H1 (cell line): Measurements from ENCODE around the gene NDP. TPM values are rescaled to one million over a fixed set of nuclear protein-coding genes. Genes with fewer than 3 reads are reported as not detected.

Experiments used
- CTCF ChIA-PET: fragments of 300-600 bp; sonication (Branson Sonifier 250); formaldehyde crosslinking; loops from one replicate; lab custom pipeline; 2021; ENCODE audit not compliant: partially characterized antibody; lab: Charles Lee
- POLR2A ChIA-PET: fragments of 300-600 bp; sonication (Branson Sonifier 250); formaldehyde crosslinking; loops from one replicate; lab custom pipeline; 2021; ENCODE audit warnings: inconsistent platforms; ENCODE audit not compliant: partially characterized antibody; lab: Charles Lee
- DNase-seq, 2 experiments: peaks; one replicate each; pipeline versions ENCODE4 v3.0.0 to v3.0.0-alpha.2; 2010 to 2022; ENCODE audit warnings: low spot score in 2 of 2, low read depth in 1 of 2, mixed read lengths in 1 of 2
- FAIRE-seq: peaks from 2 replicates; lab custom pipeline; 2011; peaks lifted over from hg19 to GRCh38; lab: Jason Lieb, UNC
- H2AFZ ChIP-seq: 2 replicates; pipeline ENCODE4 v1.8.1; 2012; ENCODE audit warnings: low read length, inconsistent platforms
- H2AK5ac ChIP-seq: 2 replicates; pipeline ENCODE4 v1.6.1; 2013; ENCODE audit warnings: low read depth, low read length
- H2BK120ac ChIP-seq: replicated peaks from 2 replicates; pipeline ENCODE3; 2013; ENCODE audit warnings: low read depth, low read length, inconsistent platforms
- H2BK12ac ChIP-seq: 2 replicates; pipeline ENCODE4 v1.6.1; 2013; ENCODE audit warnings: low read depth, low read length
- H2BK15ac ChIP-seq: 2 replicates; pipeline ENCODE4 v1.6.1; 2013; ENCODE audit warnings: low read length
- H2BK20ac ChIP-seq: 2 replicates; pipeline ENCODE4 v1.6.1; 2013; ENCODE audit warnings: low read length
- H2BK5ac ChIP-seq: 2 replicates; pipeline ENCODE4 v1.6.1; 2013; ENCODE audit warnings: low read depth, low read length
- H3K14ac ChIP-seq: 2 replicates; pipeline ENCODE4 v1.6.1; 2013; ENCODE audit warnings: inconsistent platforms; ENCODE audit not compliant: insufficient read length
- H3K18ac ChIP-seq: 2 replicates; pipeline ENCODE4 v1.6.1; 2013; ENCODE audit warnings: low read length; ENCODE audit errors: extremely low read depth
- H3K23ac ChIP-seq: 2 replicates; pipeline ENCODE4 v1.6.1; 2013; ENCODE audit warnings: inconsistent platforms; ENCODE audit not compliant: insufficient read length
- H3K23me2 ChIP-seq: 2 replicates; pipeline ENCODE4 v1.6.1; 2013; ENCODE audit warnings: low read depth, low read length
- H3K27ac ChIP-seq: 2 replicates; pipeline ENCODE4 v1.6.1; 2011; ENCODE audit warnings: low read depth, low read length, inconsistent platforms
- H3K27me3 ChIP-seq, 4 experiments: replicated peaks in 1 of 4; 1 replicate in 1 of 4; 2 replicates in 3 of 4; pipeline versions ENCODE4 v1.6.1 to v1.8.1; 2011 to 2013; ENCODE audit warnings: low read length in 3 of 4, mild to moderate bottlenecking in 3 of 4, inconsistent platforms in 2 of 4, mixed read lengths in 2 of 4, moderate library complexity in 1 of 4; ENCODE audit not compliant: control insufficient read depth in 3 of 4, insufficient read depth in 3 of 4; ENCODE audit errors: extremely low read depth in 1 of 4
- H3K36me3 ChIP-seq, 4 experiments: 2 replicates each; pipeline versions ENCODE4 v1.6.1 to v1.8.1; 2011 to 2013; ENCODE audit warnings: mild to moderate bottlenecking in 4 of 4, low read length in 3 of 4, moderate library complexity in 2 of 4, control low read depth in 1 of 4, inconsistent platforms in 1 of 4; ENCODE audit not compliant: insufficient read depth in 4 of 4, control insufficient read depth in 2 of 4
- H3K4ac ChIP-seq: replicated peaks from 2 replicates; pipeline ENCODE3; 2013; ENCODE audit warnings: low read length, low read depth, mixed read lengths, inconsistent platforms; ENCODE audit not compliant: insufficient read length
- H3K4me1 ChIP-seq, 4 experiments: replicated peaks in 1 of 4; 1 replicate in 1 of 4; 2 replicates in 3 of 4; pipeline versions ENCODE4 v1.6.1 to v1.8.1; 2011 to 2013; ENCODE audit warnings: low read length in 3 of 4, inconsistent platforms in 2 of 4, mixed read lengths in 1 of 4; ENCODE audit not compliant: insufficient read depth in 4 of 4, control insufficient read depth in 3 of 4
- H3K4me2 ChIP-seq, 2 experiments: 2 replicates each; pipeline versions ENCODE4 v1.6.1 to v1.8.1; 2011 to 2013; ENCODE audit warnings: low read depth in 2 of 2, low read length in 2 of 2, control low read depth in 1 of 2, inconsistent platforms in 1 of 2, mild to moderate bottlenecking in 1 of 2; ENCODE audit not compliant: insufficient read depth in 1 of 2
- H3K4me3 ChIP-seq, 4 experiments: fragments of 200-600, 300-600 bp in 1 of 4; sonication (generic), shearing (Covaris generic), sonication (Bioruptor Twin) in 1 of 4; 2 replicates each; pipeline versions ENCODE4 v1.5.1 to v1.8.1; 2011 to 2016; ENCODE audit warnings: low read length in 4 of 4, low read depth in 3 of 4, control low read depth in 2 of 4, inconsistent platforms in 2 of 4, mild to moderate bottlenecking in 2 of 4, mixed read lengths in 1 of 4, moderate library complexity in 1 of 4; ENCODE audit not compliant: insufficient read depth in 2 of 4; ENCODE audit errors: extremely low read depth in 1 of 4
- H3K56ac ChIP-seq: replicated peaks from 2 replicates; pipeline ENCODE3; 2013; ENCODE audit warnings: low read depth, mild to moderate bottlenecking, mixed read lengths, low read length, inconsistent platforms; ENCODE audit not compliant: insufficient read length
- H3K79me1 ChIP-seq: 2 replicates; pipeline ENCODE4 v1.6.1; 2013; ENCODE audit warnings: low read depth, low read length, control low read depth
- H3K79me2 ChIP-seq, 2 experiments: 2 replicates each; pipeline versions ENCODE4 v1.6.1 to v1.8.1; 2012 to 2013; ENCODE audit warnings: low read length in 2 of 2, mild to moderate bottlenecking in 2 of 2, inconsistent platforms in 1 of 2; ENCODE audit not compliant: insufficient read depth in 2 of 2, control insufficient read depth in 1 of 2
- H3K9ac ChIP-seq, 4 experiments: replicated peaks in 1 of 4; 1 replicate in 1 of 4; 2 replicates in 3 of 4; pipeline versions ENCODE4 v1.6.1 to v1.8.1; 2011 to 2013; ENCODE audit warnings: low read depth in 3 of 4, low read length in 3 of 4, control low read depth in 2 of 4, mild to moderate bottlenecking in 2 of 4, moderate library complexity in 2 of 4, inconsistent platforms in 1 of 4; ENCODE audit errors: extremely low read depth in 1 of 4
- H3K9me3 ChIP-seq, 2 experiments: 2 replicates each; pipeline versions ENCODE4 v1.6.1 to v1.8.1; 2012 to 2013; ENCODE audit warnings: mild to moderate bottlenecking in 2 of 2, moderate library complexity in 2 of 2, control low read depth in 1 of 2, inconsistent platforms in 1 of 2, low read depth in 1 of 2, low read length in 1 of 2, mixed read lengths in 1 of 2; ENCODE audit not compliant: insufficient read depth in 2 of 2
- H4K20me1 ChIP-seq, 2 experiments: replicated peaks in 1 of 2; 2 replicates each; pipeline versions ENCODE3 to v1.8.1; 2011 to 2013; ENCODE audit warnings: inconsistent platforms in 2 of 2, low read length in 2 of 2, mild to moderate bottlenecking in 1 of 2; ENCODE audit not compliant: insufficient read depth in 2 of 2, control insufficient read depth in 1 of 2
- H4K5ac ChIP-seq: 2 replicates; pipeline ENCODE4 v1.6.1; 2013; ENCODE audit warnings: low read length, low read depth, mixed read lengths, inconsistent platforms; ENCODE audit not compliant: insufficient read length
- H4K8ac ChIP-seq: 2 replicates; pipeline ENCODE4 v1.8.0; 2013; ENCODE audit warnings: mild to moderate bottlenecking, moderate library complexity, low read length, inconsistent platforms; ENCODE audit not compliant: insufficient read depth; ENCODE audit errors: extremely low read depth
- H4K91ac ChIP-seq: replicated peaks from 2 replicates; pipeline ENCODE3; 2013; ENCODE audit warnings: low read length, mixed read lengths, inconsistent platforms; ENCODE audit not compliant: insufficient read length
- BACH1 ChIP-seq: IDR thresholded peaks from 2 replicates; pipeline ENCODE4 v1.6.1; 2012; ENCODE audit warnings: low read length, improper control_type of control experiment
- CBX5 ChIP-seq: fragments of 300-800, 300-1000 bp; sonication (generic); IDR thresholded peaks from 2 replicates; pipeline ENCODE4 v1.7.1; 2016; ENCODE audit warnings: antibody characterized with exemption, low read length, low read depth
- CHD1 ChIP-seq: IDR thresholded peaks from 2 replicates; pipeline ENCODE4 v1.6.1; 2012; ENCODE audit warnings: low read depth, low read length, improper control_type of control experiment
- FOSL1 ChIP-seq: IDR thresholded peaks from 2 replicates; pipeline ENCODE4 v1.6.1; 2011; ENCODE audit warnings: mild to moderate bottlenecking, low read depth, low read length, moderate library complexity; ENCODE audit not compliant: insufficient read depth
- HDAC6 ChIP-seq: IDR thresholded peaks from one replicate; pipeline ENCODE4 v1.7.1; 2012; ENCODE audit warnings: low read depth, mild to moderate bottlenecking, inconsistent platforms, low read length, moderate library complexity
- NRF1 ChIP-seq: IDR thresholded peaks from 2 replicates; pipeline ENCODE4 v1.6.1; 2011; ENCODE audit warnings: mild to moderate bottlenecking, low read depth, low read length, improper control_type of control experiment
- SIX5 ChIP-seq: IDR thresholded peaks from 2 replicates; pipeline ENCODE4 v1.6.1; 2011; ENCODE audit warnings: mild to moderate bottlenecking, low read depth, low read length
- SP2 ChIP-seq: IDR thresholded peaks from 2 replicates; pipeline ENCODE4 v1.6.1; 2012; ENCODE audit warnings: mild to moderate bottlenecking, low read length, inconsistent platforms
- TCF12 ChIP-seq: IDR thresholded peaks from 2 replicates; pipeline ENCODE4 v1.6.1; 2011; ENCODE audit warnings: low read depth, mild to moderate bottlenecking, low read length
- WGBS, 2 experiments: shearing (Covaris generic) in 1 of 2; methylation state at CpG; one replicate each; pipeline versions ENCODE4 v1.1.6 to v1.1.7; 2013 to 2015; ENCODE audit warnings: low lambda C conversion rate in 2 of 2, mixed read lengths in 2 of 2, inconsistent platforms in 1 of 2, low coverage in 1 of 2, missing lambda C conversion rate in 1 of 2; ENCODE audit not compliant: insufficient replicate concordance in 2 of 2, insufficient coverage in 1 of 2, insufficient read length in 1 of 2; ENCODE audit errors: extremely low coverage in 1 of 2, missing lambda C conversion rate in 1 of 2; 5-methylcytosine and 5-hydroxymethylcytosine counted together
- polyA plus RNA-seq, 7 experiments: library from polyadenylated mRNA; depleted of rRNA in 3 of 7; stranded (reverse) in 5 of 7; unstranded in 2 of 7; fragments of >200 nt in 5 of 7; fragments of 200-250 nt in 2 of 7; gene quantifications; 1 replicate in 5 of 7; 2 replicates in 1 of 7; 4 replicates in 1 of 7; pipeline versions ENCODE4 v1.2.1 to v1.2.3, GENCODE V29; 2011 to 2013; ENCODE audit warnings: missing spikeins in 2 of 7, mixed read lengths in 2 of 7
- total RNA-seq: library from RNA; stranded (reverse); fragmentation: NEBNext Ultra II Directional; extraction: Animal tissue kit (Norgen Biotek cat#: 25700); gene quantifications from 2 replicates; pipeline ENCODE4 v1.2.1, GENCODE V29; 2021
- TF ChIP-seq, protein P1 (sequence below): IDR thresholded peaks from 2 replicates; pipeline ENCODE4 v1.6.1; 2012; ENCODE audit warnings: inconsistent platforms
- TF ChIP-seq, protein P2 (sequence below): IDR thresholded peaks from 2 replicates; pipeline ENCODE4 v1.6.1; 2012; ENCODE audit warnings: inconsistent platforms

Gene NDP
- total and polyA plus RNA-seq, 2 of the 8 experiments (the other 6 are each of a cell fraction or from before 2014, with no cell fraction given) = 0.26 to 0.82 TPM

DNA sequence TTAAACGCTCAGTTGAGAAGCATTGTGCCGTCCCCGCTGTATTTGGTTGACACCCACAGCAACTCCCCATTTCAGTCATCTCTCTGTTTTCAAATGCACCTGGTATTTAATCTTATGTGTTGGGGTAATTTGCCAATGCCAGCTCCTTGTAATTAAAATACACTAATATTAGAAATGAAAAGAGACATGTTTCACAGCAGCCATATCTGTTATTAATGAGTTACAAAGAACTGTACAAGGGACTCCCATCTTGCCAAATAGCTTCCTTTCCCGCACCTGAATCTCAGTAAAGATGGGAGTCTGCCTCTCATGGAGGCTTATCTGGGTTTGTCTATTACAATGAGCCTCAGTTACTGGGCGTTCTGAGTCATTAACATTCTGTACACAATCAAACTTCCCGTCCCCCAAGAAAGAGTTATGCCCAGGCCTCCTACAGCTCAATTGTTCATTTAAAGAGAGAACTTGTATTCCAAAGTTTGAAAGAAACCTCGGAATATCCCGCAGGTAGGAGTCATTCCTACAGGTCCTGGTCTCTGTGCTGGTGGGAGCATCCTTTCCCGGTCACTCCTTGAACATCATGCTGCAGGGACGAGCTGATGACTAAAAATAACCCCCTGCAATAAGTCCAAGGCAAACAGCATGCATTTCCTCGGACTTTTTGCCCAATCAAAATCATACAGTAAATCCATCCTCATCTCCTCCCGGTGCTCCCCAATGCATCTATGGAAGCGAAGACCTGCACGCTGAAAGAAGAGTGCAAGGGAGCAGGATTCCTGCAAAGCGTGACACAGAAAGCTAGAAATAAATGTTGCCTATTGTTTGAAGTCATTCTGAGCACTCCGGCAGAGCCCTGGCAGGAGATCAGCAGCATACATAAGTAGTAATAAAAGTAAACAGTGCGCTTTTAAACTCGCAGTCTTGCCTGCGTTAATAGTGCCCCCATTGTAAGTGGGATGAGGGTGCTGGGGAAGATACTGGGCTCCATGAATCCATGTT lies 926 bp downstream of the NDP start:
- Histone ChIP-seq H3K4me3 (peak overlapping the region; percentile 10 to 56 (median 34); a peak in 5 of 8 replicates), H4K5ac (no peak overlapping the region), H3K4ac (no peak overlapping the region), H3K4me1 (peaks cover 0 to 9% (median 1%) of the 10 kb centered on the region in 4 experiments; a peak in 3 of 7 replicates), H2BK120ac (no peak overlapping the region), H3K23ac (no peak overlapping the region), H3K4me2 (peak overlapping the region; percentile 65 to 93), H3K36me3 (no peaks in the 10 kb centered on the region), H3K56ac (no peak overlapping the region), H4K91ac (no peak overlapping the region), H3K14ac (no peak overlapping the region), H3K79me2 (no peaks in the 10 kb centered on the region), H3K9ac (no peak overlapping the region), H3K23me2 (no peaks in the 10 kb centered on the region), H3K18ac (no peak overlapping the region), H2BK12ac (no peak overlapping the region), H2BK15ac (no peak overlapping the region), H3K27me3 (peaks cover 0 to 12% (median 1%) of the 10 kb centered on the region in 4 experiments; a peak in 2 of 7 replicates), H2AK5ac (no peak overlapping the region), H2BK20ac (no peak overlapping the region), H2BK5ac (no peak overlapping the region), H4K8ac (no peak overlapping the region), H3K79me1 (no peaks in the 10 kb centered on the region), H4K20me1 (no peaks in the 10 kb centered on the region), H3K27ac (no peak overlapping the region), H3K9me3 (no peaks in the 10 kb centered on the region), H2AFZ (no peak overlapping the region)
- CTCF ChIA-PET = interaction anchor here (3.0 kb wide), 1 partner anchor 10 kb away, joined by 15 read pairs; no protein-coding TSS in a partner anchor
- 71% methylated on average over 19 of the region's 19 CpGs; no CpG with 5 or more reads in 1 of the 2 experiments for WGBS, 2 experiments
- FAIRE-seq (no peak), DNase-seq (no peak)
- POLR2A ChIA-PET = no interaction called here
- TF ChIP-seq CBX5 = no peak
- TF ChIP-seq BACH1 = no peak
- TF ChIP-seq CHD1 = no peak
- TF ChIP-seq, protein P1, sequence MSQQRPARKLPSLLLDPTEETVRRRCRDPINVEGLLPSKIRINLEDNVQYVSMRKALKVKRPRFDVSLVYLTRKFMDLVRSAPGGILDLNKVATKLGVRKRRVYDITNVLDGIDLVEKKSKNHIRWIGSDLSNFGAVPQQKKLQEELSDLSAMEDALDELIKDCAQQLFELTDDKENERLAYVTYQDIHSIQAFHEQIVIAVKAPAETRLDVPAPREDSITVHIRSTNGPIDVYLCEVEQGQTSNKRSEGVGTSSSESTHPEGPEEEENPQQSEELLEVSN = no peak
- TF ChIP-seq FOSL1 = no peak
- TF ChIP-seq TCF12 = no peak
- TF ChIP-seq SIX5 = no peak
- no peak for TF ChIP-seq NRF1
- TF ChIP-seq, protein P2, sequence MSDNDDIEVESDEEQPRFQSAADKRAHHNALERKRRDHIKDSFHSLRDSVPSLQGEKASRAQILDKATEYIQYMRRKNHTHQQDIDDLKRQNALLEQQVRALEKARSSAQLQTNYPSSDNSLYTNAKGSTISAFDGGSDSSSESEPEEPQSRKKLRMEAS = no peak
- TF ChIP-seq HDAC6 = no peak
- TF ChIP-seq SP2 = no peak
